ENCODE measurements around the gene SUSD2.
"Not testable (repeated sequence)": the region's sequence is repeated elsewhere in the genome, so short reads cannot be mapped to it uniquely, and the experiment has no call there.

SUSD2 gene

DNA sequence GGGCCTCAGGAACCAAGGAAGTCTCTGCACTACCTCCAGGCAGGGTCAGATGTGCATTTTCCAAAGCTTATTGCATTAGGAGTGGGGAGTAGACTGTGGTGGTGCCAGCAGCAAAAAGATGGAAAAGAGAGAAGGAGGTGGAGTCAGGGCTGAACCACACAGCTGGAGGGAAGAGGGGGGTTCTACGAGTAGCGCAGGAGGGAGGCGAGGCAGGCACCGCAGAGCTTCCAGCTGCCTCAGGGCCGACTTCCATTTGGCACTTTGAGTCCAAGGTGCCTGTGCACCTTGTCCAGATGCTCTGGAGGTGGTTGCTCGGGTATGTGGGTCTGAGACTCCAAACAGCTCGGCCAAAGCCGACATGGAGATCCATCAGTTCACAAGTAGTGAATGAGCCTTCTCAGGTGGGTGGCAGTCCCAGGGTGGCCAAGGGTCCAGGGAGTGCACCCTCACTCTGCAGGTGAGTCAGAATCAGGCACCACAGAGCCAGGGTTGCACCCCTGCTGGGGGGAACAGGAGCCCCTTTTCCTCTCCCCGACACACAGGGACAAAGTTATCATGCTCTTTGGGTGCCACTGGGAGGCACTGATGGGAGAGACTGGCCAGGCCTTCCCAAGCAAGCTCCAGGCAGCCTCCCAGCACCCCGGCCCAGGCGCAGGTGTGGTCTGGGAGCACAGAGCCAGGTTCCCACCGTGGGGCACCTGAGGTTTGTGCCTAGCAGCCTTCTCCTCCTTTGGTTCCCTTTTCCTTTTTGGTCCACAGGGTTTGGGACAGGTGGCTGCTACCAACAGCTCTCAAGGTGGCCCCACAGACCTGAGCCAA is 33.4 kb downstream of the SUSD2 start:
- DNase-seq = no peak

- DNase-seq = no peak
Measured at GRCh38 chr22:24216541-24217209, 35.4 kb downstream of the SUSD2 start.

DNA sequence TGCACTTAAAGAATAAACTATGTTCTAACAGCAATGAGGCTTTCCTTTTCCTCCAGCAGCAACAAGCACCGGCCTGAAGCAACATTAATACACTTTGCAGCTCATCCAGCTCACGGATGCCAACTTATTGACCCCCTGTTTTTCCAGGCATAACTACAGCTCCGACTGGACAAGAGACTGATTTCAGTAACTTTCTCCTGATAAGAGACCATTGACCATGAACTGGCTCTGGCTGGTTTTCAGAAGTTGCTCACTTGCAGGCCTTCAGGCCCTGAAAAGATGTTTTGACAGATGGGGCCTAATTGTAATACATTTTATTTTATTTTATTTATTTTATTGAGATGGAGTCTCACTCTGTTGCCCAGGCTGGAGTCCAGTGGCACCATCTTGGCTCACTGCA is 36.1 kb downstream of the SUSD2 start:
- DNase-seq = no peak

DNA sequence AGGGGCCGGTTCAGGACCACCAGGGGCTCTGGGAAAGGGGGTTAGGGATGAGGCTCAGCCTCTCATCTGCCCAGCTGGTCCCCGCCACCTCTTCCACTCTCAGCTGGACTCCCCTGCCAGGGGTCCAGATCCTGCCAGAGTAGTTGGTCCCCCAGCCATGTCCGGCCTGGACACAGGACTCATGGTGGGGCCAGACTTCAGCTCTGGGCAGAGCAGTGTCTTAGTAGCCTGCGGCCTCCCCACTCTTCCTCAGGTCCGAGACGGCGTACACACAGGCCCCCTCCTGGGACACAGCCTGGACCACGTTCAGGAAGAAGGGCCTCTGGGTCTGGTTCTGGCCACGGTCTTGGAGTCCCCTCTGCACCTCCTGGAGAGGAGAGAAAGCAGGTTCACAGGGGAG is 38.5 kb downstream of the SUSD2 start:
- no peak for DNase-seq

GRCh38 chr22:24224468-24224867 is 43.2 kb downstream of the SUSD2 start:
- no peak for DNase-seq

- no peak for DNase-seq
Measured at GRCh38 chr22:24225044-24225601, 43.8 kb downstream of the SUSD2 start.

- no peak for DNase-seq
Measured at GRCh38 chr22:24225951-24226350, 44.7 kb downstream of the SUSD2 start.

DNA sequence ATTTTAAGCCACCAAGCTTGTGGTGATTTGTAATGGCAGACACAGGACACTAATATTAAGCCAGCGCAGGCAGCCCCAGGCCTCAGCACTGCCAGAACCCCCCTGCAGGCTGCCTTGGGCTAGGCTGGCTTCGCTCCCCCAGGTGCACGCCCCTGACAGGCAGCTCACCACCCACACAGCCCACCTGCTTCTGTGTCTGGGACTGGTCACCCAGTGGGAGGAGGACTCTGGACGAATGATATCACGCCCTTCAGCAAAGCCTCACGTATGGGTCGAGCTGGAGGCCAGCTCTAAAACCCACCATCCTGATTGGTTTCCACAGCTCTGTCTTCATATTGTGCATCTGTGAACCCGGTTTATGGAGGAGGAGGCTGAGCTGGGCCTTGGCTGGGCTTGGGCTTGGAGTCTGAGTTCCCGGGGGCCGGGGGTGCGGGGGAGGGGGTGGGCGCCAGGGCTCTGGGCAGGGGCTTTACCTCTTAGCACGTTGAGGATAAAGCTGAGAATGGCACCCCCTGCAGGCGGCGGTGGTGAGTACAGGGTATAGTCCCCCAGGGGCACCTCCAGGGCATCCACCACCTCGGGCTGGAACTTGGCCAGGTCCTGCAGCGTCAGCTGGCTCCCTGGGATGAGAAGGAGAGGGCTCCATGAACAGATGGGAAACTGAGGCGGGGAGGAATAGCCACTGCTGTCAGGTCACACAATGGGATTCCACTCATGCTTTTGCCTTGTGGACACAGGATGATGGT is 49.8 kb downstream of the SUSD2 start:
- peak; percentile 75 for DNase-seq

GRCh38 chr22:24231706-24232105 is 50.4 kb downstream of the SUSD2 start:
- DNase-seq = no peak

GRCh38 chr22:24232124-24232523 is 50.8 kb downstream of the SUSD2 start:
- DNase-seq = no peak

GRCh38 chr22:24232725-24233124 is 51.4 kb downstream of the SUSD2 start:
- DNase-seq = no peak

DNA sequence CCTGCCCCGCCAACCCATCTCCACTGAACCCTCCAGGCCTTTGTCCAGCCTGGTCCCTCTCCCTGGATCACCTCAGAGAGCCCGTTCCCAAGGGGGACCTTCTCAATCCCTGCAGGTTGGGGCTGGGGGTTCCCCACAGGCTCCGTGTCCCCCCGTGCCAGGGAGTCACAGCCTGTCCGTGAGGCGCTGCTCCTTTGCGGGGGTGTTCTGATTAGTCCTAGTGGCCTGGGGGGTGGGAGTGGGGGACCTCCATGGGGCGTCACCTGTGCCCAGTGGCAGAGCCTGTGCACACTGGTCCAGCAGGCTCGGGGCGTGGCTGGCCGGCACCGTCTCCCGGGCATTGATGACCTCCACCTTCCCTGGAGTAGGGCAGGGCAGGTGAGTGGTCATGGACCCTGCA is 51.9 kb downstream of the SUSD2 start:
- DNase-seq = no peak

DNA sequence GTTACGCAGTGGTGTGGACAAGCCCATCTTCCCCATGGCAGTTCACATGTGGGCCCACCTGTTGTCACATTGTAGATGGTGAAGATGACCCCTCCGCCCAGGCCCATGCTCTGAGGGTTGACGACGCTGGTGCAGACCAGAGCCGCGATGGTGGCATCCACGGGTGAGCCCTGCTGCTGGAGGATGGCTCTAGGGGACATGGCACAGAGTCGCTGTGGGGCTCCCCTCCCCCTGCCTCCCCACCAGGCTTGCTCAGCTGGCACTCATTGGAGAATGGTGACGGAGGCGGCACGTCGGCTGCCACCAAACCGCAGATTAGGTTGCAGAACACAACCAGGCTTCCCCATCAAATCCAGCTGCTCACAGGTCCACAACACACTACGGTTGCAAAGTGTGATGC is 52.5 kb downstream of the SUSD2 start:
- no peak for DNase-seq

- DNase-seq = no peak
Measured at GRCh38 chr22:24235315-24235714, 54.0 kb downstream of the SUSD2 start.

- no peak for DNase-seq
Measured at GRCh38 chr22:24236656-24237055, 55.4 kb downstream of the SUSD2 start.

- not testable (repeated sequence) for DNase-seq
Measured at GRCh38 chr22:24238101-24238694, 56.9 kb downstream of the SUSD2 start.

All from CD4-positive, alpha-beta T cell treated with Interleukin-6 for 4 hours (primary cell).